ENCODE data around the gene SUN5. TPM values are rescaled to one million over a fixed set of nuclear protein-coding genes. Genes with fewer than 3 reads are reported as not detected.
A peak's percentile ranks its signal among the peaks of the same experiment; 100 is the strongest.
"Not testable (repeated sequence)": the region's sequence is repeated elsewhere in the genome, so short reads cannot be mapped to it uniquely, and the experiment has no call there.

The SUN5 gene
- total RNA-seq, 1 experiment from 2014 or later: not detected

DNA sequence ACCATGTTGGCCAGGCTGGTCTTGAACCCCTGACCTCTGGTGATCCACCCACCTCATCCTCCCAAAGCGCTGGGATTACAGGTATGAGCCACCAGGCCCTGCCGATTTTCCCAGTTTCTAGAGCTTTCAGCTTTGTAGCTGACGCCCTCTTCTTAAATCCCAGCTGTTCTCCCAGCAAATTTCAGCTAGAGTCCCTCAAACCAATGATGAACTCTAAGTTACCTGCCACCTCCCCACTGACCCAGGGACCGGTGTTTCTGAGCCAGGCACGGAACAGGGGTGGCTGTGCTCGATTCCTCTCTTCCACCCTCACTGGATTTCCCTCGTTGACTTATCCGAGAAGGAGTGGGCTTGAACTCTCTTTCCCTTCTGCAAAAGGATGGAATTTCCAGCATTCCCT, 39.1 kb downstream of the SUN5 start:
- no peak for DNase-seq (ENCODE audit: low read depth)

DNA sequence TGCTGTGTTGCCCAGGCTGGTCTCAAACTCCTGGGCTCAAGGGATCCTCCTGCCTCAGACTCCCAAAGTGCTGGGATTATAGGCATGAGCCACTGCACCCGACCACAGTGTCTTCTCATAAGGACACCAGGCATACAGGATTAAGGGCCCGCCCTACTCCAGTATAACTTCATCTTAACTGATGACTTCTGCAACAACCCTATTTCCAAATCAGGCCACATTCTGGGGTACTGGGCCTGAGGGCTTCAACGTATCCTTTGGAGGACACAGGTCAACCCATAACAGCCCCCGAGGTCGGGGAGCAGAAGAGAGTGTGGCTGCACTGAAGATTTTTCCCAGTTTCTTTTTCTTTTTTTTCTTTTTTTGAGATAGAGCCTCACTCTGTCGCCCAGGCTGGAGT, 39.7 kb downstream of the SUN5 start:
- DNase-seq (ENCODE audit: low read depth): no peak

DNA sequence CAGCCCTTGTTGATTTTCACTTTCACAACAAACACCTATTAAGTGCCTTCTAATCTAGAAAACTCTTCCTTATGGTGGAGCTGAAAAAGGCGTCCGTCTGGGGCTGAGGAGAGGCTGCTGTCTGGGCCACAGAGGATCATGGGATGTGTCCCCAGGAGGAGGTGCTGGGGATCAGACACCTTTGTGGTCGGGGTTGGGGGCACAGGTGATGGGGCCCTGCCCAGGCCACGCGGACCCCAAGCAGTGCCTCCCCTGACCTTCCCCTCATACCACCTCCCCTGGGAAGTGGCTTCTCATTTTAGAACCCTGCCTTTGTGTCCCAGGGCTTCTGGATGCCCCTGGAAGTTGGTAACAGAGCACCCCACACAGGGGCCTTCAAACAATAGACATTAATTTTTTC, 41.1 kb downstream of the SUN5 start:
- DNase-seq (ENCODE audit: low read depth): no peak

DNA sequence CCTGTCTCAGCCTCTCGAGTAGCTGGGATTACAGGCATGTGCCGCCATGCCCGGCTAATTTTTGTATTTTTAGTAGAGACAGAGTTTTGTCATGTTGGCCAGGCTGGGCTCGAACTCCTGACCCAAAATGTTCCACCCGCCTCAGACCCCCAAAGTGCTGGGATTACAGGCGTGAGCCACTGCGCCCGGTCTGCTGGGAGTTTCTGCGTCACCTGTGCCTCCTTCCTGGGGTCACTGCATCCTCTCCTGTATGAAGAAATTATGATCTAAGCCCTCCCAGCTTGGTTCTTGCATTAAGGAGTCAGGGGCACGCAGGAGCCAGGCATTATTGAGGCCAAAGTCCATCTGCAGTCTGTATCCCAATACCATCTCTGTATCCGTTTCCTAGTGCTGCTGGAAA, 41.6 kb downstream of the SUN5 start:
- DNase-seq (ENCODE audit: low read depth): not testable (repeated sequence)

DNA sequence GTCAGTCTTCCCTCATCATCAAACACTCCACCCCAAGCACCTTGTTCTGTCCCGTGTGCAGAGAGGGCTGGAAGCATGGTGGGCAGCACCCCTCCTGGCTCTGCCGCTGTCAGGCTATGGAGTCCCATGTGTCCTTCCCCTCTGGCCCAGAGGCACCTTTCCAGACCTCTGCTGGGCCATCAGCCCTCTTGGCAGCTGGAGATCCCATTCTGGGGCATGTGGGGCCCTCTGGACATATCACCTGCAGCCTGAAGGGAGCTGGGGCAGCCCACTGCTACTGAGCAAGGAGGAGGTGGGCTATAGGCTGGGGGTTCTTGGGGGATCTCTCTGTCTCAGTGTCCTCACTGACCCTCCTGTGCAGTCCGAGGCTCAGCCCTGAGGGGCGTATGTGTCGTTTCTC, 42.2 kb downstream of the SUN5 start:
- DNase-seq (ENCODE audit: low read depth): no peak

DNA sequence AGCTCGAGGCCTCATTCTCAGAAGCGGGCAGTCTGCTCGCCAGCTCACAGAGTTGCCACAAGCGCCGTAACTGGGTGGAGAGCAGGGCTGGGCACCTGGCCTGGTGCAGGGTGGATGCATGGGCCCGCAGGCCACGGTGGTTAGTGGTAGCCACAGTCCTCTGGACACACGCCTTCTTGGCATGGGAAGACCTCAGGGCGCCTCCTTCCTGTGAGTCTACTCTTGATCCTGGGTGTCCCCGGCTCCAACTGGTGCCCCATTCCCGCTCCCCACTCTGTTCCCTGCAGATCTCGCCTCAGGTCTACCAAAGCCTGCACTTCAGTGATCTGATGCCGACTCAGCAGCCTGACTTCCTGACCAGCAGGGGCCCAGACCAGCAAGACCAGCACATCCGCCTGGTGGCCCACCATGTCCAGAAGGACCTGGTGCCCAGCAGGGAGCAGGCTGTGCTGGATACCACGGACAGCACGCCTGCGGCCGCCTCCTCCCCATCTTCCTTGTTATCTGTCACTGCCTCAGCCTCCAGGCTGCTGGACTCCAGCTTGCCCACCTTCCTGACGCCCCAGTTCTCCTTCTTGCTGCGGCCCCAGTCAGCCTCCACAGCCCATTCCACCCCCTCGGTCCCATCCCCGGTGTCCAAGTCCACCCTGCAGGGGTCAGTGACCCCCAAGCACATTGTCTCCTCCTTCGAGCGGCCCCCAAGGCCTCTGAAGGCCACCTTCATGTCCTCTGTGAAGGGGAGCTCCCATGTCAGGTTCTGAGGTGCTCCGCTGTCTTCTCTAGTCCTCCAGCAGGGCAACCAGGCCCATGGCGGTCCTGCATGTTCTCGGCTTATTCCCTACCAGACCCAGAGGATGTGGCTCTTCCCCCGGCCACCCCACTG, 43.1 kb downstream of the SUN5 start:
- DNase-seq (ENCODE audit: low read depth): no peak

DNA sequence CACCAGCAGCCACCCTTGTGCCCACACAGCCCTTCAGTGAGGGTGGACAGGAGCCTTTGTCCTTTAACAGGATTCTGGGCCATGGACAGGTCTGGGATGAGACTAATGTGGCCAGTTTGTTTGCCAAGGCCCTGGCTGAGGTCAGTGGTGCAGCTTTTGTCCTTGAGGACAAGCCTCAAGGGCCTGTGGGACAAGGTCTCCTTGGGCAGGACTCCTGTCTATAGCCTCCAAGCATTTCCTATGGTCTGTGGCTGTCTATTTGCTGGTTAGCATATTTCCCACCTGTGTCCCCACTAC, 44.1 kb downstream of the SUN5 start:
- DNase-seq (ENCODE audit: low read depth): no peak

DNA sequence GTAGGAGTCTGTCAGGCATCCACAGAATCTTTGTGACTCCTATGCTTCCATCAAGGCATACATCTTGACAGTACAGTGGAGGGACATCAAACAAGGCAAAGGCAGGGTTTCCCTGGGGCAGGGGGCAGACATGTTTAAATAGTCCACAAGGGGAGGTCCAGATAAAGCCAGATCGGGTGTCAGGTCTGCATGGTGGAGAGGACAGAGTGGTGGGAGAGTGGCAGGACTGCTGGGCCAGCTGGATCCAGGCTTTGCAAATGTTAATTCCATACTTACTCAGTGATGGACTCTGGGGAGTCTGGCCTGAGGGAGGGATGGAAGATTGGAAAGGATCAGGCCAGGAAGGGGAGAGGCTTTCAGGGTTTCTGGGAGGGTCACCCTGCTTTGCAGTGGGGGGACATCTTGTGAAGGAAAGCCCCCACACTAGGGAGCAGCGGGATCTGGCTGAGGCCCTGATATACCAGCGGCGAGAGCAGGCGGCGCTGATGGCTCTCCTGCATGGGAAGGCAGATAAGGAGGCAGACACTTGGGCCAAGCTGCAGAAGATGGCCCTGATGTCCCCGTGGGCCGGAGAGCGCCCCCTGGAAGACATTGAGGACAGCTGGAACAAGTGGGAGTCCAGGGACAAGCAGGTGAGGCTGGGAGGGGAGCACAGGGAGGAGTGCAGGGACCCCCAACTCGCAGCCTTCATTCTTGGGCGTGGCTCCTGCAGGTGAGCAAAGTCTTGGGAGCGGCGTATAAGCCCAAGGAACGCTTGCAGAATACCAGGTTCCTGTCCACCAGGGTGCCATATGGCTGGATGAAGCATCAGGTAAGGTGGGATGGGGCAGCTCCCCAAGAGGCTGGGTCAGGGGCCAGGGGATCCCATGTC, 44.6 kb downstream of the SUN5 start:
- no peak for DNase-seq (ENCODE audit: low read depth)

DNA sequence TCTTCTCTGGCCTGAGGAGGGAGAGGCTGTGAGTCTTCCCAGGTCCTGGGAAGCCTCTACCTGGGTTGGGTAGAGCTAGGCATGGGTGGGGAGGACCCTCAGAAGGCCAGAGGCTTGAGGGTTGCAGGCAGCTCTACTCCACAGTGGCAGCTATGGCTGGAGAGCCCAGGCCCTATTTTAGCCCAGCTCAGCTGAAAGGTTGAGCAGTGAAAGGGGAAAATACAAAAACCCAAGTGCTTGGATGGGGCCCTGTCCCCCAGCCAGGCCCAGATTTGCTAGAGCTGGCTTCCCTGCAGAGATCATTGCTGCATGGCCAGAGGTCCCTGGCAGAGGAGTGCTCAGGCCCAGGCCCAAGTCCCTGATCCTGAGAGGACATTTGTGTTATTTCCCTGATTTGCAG, 45.7 kb downstream of the SUN5 start:
- DNase-seq (ENCODE audit: low read depth): no peak

DNA sequence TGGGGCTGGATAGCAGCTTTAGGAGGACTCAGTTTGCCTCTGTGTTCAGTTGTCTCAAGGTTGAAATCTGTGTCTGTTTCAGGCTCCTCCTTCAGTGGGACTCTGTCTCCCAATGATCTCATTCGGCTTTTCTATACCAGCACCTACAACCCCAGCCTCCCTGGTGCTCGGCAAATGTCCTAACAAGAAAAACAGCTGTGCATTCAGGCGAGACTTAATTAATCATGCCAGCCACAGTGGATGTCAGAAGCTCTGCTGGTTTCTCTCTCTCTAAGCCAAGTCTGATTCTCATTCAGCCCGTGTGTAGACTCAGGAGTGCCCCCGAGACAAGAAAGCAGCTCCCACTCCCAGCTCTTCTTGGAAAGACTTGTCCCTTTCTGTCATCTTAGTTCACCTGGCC, 46.8 kb downstream of the SUN5 start:
- no peak for DNase-seq (ENCODE audit: low read depth)

DNA sequence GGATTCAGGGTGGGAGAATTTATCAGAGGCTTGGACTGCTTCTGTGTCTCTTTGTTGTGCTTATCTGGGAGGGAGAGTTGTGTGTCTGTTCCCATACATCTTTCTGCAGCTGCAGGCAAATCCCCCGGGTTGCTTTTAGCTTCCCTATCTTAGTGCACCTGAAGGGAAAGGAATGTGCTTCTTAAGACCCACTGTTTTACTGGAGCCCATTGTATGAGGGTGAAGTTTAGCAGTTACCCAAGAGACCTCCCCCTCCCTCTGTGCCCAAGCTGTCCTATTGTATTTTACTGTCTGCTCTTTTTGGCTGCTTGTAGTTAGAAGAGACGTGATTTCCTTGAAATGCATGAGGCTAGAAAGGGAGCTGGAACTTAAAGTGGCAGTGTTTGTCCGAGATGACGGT, 53.7 kb downstream of the SUN5 start:
- DNase-seq (ENCODE audit: low read depth): not testable (repeated sequence)

DNA sequence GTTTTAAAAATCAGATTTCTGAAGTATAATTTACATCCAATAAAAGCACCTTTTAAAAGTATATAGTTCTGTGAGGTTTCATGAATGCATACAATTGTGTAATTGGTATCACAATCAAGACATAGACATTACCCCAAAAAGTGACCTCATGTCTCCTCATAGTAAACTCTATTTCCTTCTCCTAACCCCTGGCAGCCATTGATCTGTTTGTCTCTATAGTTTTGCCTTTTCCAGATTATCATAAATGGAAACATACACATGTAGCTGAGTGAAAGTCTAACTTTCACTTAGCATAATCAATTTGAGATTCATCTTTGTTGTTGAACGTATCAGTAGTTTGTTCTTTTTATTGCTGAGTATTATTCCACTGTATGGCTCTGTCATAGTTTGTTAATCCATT, 57.6 kb downstream of the SUN5 start:
- DNase-seq (ENCODE audit: low read depth): no peak

DNA sequence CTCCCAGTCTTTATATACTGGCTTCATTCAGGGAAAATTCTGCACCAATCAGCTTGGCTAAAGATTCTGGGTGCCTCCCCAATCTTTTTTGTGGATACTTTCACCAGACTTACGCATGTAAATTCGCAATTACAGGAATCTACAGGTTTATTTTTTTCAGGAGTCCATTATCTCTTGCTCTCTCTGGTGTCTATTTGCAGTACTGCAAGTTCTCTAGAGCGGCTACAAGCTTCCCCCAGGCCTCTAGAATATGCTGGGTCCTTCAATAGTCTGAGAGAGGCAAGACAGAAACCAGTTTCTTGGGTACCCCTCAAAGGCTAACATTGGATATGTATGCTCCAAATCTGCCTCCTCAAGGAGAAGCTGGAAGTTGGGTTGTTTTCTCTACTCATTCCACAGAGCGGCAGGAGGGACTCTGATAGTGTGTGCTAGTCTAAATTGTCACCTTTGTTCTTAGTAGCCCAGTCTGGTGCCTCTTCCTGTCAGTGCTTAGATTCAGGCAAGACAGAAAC, 58.5 kb downstream of the SUN5 start:
- DNase-seq (ENCODE audit: low read depth): peak; percentile 38

DNA sequence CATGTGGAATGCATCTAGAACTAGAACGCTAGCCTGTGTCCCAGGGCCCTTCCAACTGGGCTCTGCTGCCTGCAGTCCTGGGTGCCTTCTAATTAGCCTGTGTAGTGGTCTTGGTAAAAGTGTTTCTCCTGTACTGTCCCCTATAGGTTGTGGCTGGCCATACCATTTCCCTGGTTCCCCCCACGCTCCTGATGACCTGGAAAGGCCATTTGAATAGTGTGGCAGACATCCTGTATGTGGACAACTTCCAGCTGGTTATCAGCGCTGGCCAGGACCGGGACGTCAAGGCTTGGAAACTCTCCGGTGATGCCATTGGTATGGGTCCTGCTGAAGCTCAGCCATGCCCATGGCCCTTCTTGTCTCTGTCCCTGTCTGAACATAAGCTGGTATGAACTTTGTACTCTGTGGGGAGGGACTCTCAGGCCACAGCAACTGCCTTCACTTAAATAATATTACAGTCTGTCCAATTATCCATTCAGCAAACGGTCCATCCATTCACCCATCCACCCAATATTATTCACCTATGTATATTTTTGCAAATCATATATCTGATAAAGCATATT, 60.7 kb downstream of the SUN5 start:
- no peak for DNase-seq (ENCODE audit: low read depth)

DNA sequence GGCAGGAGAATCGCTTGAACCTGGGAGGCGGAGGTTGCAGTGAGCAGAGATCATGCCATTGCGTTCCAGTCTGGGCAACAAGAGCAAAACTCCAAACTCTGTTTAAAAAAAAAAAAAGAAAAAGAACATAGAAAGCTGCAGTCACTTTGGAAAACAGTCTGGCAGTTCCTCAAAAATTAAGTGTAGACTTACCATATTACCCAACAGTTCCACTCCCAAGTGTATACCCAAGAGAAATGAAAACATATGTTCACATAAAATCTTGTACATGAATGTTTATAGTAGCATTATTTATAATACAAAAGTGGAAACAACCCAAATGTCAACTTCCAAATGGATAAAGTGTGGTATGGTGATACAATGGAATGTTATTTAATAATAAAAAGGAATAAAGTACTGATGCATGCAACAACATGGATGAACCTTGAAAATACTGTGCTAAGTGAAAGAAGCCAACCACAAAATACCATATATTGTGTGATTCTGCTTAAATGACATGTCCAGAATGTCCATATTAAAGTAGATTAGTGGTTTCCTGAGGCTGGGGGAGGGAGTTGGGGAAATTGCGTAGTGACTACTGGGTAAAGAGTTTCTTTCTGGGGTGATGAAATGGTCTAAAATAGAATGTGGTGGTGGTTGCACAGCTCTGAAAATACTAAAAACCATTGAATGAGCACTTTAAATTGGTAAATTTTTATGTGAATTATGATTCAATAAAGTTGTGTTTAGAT, 62.9 kb downstream of the SUN5 start:
- DNase-seq (ENCODE audit: low read depth): no peak

DNA sequence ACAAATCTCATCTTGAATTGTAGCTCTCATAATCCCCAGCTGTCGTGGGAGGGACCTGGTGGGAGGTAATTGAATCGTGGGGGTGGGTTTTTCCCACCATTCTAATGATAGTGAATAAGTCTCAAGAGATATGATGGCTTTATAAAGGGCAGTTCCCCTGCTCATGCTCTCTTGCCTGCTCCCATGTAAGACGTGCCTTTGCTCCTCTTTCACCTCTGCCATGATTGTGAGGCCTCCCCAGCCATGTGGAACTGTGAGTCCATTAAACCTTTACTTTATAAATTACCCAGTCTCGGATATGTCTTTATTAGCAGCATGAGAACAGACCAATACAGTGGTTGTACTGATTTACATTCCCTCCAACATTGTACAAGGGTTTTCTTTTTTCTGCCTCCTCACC, 69.7 kb downstream of the SUN5 start:
- no peak for DNase-seq (ENCODE audit: low read depth)

Other genes with a start within 250 kb of the SUN5 start
- 2.8 and 7.1 TPM in 2 replicates for gene DNMT3B, start 242.0 kb downstream of the SUN5 start, total RNA-seq (2014; rRNA removed; shearing (Covaris generic))
- 216 and 278 TPM in 2 replicates for gene MAPRE1, start 184.5 kb downstream of the SUN5 start, total RNA-seq (2014; rRNA removed; shearing (Covaris generic))
- gene EFCAB8, start 145.5 kb downstream of the SUN5 start, total RNA-seq (2014; rRNA removed; shearing (Covaris generic)): not detected in 2 replicates
- gene BPIFB2, start 3.3 kb upstream of the SUN5 start, total RNA-seq (2014; rRNA removed; shearing (Covaris generic)): not detected in 2 replicates
- not detected in 2 replicates for gene BPIFB6, start 27.2 kb upstream of the SUN5 start, total RNA-seq (2014; rRNA removed; shearing (Covaris generic))
- gene BPIFB3, start 49.5 kb upstream of the SUN5 start, total RNA-seq (2014; rRNA removed; shearing (Covaris generic)): not detected in 2 replicates
- gene BPIFB4, start 75.2 kb upstream of the SUN5 start, total RNA-seq (2014; rRNA removed; shearing (Covaris generic)): not detected in 2 replicates
- not detected in 2 replicates for gene BPIFA2, start 163.7 kb upstream of the SUN5 start, total RNA-seq (2014; rRNA removed; shearing (Covaris generic))
- not detected in 2 replicates for gene BPIFA3, start 212.9 kb upstream of the SUN5 start, total RNA-seq (2014; rRNA removed; shearing (Covaris generic))
- not detected in 2 replicates for gene BPIFA1, start 231.6 kb upstream of the SUN5 start, total RNA-seq (2014; rRNA removed; shearing (Covaris generic))

All from M059J (cell line).